GM10266 (cell line): Measurements from ENCODE around the gene PIMREG.

ENCODE experiments used
- DNase-seq: peaks from one replicate; pipeline ENCODE4 v3.0.0; 2012; ENCODE audit errors: extremely low spot score
- TF ChIP-seq, protein P1 (sequence below): IDR thresholded peaks from 2 replicates; pipeline ENCODE4 v1.5.1; 2012; ENCODE audit warnings: mild to moderate bottlenecking, low read depth; ENCODE audit not compliant: control insufficient read depth, insufficient read depth; ENCODE audit errors: missing control alignments

The PIMREG gene

DNA sequence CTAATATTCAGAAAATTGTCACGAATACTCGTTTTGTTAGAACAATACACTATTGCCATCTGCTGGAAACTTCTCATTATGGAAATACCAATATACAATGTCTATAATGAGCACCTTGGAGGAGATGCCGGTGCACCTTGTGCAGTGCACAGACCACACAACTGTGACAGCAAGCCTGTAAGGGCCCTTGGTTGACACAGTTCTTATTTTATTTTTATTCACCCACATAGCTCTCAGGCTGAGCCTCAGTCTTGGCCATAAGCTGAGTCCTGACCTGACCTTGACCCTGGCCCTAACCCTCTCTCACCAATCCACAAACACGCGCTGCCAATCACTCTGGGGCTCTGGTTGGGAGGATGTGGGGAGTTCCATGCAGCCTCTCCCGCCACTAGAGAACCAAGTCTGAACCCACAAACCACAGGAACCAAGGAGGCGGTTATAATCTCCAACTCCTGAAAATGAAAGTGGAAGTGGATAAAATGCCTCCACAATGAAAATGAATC lies 16.9 kb upstream of the PIMREG start:
- TF ChIP-seq, protein P1, sequence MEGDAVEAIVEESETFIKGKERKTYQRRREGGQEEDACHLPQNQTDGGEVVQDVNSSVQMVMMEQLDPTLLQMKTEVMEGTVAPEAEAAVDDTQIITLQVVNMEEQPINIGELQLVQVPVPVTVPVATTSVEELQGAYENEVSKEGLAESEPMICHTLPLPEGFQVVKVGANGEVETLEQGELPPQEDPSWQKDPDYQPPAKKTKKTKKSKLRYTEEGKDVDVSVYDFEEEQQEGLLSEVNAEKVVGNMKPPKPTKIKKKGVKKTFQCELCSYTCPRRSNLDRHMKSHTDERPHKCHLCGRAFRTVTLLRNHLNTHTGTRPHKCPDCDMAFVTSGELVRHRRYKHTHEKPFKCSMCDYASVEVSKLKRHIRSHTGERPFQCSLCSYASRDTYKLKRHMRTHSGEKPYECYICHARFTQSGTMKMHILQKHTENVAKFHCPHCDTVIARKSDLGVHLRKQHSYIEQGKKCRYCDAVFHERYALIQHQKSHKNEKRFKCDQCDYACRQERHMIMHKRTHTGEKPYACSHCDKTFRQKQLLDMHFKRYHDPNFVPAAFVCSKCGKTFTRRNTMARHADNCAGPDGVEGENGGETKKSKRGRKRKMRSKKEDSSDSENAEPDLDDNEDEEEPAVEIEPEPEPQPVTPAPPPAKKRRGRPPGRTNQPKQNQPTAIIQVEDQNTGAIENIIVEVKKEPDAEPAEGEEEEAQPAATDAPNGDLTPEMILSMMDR, result no peak
- no peak for DNase-seq

DNA sequence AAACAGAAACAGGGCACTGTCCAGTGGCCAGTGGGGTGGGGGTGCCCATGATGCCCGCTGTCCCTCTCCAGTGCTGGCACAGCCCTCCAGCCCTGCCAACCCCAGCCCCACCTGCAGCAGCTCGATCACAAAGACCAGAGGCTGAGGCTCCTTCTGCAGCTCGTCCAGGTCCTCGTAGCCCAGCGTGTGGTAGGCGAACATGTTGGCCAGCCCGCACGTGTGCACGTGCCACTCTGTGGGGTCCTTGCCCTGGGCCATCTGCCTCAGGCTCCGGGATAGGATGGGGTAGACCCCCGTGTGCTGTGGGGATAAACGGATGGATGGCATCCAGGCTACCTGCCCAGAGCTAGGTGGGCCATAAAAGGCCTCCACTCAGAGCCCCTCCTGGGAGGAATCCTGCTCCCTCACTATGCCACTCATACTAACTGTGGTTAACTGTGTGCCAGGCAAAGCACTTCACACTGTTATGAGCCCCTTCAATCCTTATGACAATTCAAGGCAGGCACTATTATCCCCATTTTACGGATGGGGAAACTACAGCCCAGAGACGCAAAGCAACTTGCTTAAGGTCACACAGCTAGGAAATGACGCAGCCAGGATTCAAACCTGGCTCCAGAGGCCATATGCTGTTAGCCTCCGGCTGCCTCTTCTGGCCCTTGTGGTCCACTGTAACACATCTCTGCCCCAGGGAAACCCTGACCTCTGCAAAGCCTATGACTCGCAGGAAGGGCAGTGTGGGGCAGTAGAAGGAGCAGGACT lies 15.9 kb upstream of the PIMREG start:
- TF ChIP-seq, protein P1, result no peak
- DNase-seq, result no peak

DNA sequence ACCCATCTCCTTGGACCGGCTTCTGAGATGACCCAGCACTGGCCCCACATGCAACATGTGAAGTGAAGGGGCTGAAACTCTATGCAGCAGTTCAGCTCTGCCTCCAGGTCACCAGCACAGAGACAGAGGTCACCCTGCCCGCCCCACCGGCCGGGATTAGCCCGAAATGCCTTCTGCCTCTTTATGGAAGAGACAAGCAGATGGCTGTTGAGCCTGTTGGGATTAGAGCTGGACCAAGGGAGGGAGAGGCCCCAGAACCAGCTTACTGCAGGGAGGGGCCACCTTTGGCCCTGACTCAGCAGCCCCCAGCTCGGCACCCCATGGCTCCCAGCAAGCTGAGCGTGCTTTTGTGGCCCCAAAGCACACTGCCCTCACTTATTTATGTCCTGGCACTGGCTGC lies 15.0 kb upstream of the PIMREG start:
- TF ChIP-seq, protein P1, result no peak
- DNase-seq, result no peak

DNA sequence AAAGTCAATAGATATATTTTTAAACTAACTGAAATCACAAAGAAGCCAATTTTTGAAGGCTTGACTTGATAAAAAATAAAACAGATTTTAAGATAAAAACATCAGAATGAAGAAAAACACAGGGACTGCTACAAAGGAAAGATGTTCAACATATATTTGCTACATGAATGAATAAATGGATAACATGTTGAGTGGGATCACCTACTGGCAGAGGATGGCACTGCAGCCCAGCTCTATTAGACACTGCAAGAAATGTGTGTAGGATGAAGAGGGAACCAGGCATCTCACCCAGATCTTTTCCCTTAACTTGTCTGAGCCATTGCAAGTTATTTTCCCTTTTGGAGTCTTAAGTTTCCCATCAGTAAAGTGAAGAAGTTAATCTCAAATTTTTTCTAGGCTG lies 13.5 kb upstream of the PIMREG start:
- no peak for DNase-seq

DNA sequence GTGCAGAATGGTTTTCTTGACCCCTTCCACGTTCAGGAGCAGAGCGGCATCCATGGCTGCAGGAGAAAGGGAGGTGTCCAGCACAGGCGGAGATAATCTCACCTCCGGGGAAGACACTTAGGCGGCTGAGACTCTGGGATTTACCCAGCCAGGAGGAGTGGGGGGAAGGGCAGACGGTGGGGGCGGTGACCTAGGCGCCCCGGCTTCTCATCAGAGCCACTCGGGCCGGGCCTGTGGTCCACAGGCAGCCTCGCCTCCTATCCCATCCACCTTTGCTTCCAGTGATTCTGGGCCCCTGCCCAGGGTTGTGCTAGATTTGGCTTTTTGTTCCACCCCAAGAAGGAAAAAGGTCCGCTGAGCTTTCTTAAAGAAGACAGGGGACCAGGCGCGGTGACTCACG lies 9.2 kb upstream of the PIMREG start, which contains the start of gene AIPL1:
TSS of gene AIPL1 (minus strand) at position 71 of the 400 bp plus-strand sequence. CDS start at position 54, 17 bp downstream.
- TF ChIP-seq, protein P1, result no peak
- DNase-seq, result no peak

More for the DNA sequence above, 13.5 kb upstream of the PIMREG start:
- TF ChIP-seq, protein P1, result no peak

DNA sequence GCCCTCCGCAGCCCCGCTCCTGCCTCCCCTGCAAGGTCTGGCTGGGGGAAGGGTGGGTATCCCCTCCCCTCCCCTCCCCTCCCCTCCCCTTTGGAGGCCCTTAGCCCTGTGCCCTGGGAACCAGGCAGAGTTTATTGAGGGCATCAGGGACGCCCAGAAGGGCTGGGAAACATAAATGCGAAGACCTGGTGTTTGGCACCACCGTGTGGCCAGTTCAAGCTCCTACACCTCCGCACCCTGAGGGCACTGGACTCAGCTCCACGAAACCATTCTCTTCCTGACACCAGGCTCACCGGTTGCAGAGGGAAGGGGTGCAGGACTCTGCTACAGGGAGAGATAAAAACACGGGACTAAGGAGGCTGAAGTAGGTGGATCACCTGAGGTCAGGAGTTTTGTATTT lies 8.3 kb upstream of the PIMREG start:
- TF ChIP-seq, protein P1, result peak; percentile 92

DNA sequence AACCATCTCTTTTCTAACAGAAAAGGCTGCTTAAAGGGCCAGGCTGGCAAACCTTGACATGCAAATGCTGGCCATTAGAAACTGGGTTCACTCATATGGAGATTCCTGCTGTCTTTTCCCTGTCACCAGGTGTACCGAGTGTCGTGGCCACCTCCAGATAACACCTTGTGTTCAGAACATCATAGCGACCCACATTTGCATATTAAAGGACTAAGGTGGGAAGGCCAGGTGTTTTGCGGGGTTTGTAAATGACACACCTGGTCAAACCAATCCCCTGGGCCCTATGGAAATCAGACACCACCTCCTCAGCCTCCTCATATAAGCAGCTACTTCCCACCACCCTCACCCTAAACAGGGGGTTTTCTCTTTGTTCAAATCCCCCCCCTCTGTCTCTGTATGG lies 6.8 kb upstream of the PIMREG start:
- TF ChIP-seq, protein P1, result no peak
- no peak for DNase-seq

More for the DNA sequence above, 8.3 kb upstream of the PIMREG start:
- peak; percentile 79 for DNase-seq
